HCT116 (cell line): ENCODE data around the gene MRGPRX1. TPM values are rescaled to one million over a fixed set of nuclear protein-coding genes. Genes with fewer than 3 reads are reported as not detected.

Source experiments
- ATAC-seq: fragments of 200-7000 bp; cut with Tn5 transposase; 2 replicates; pipeline ENCODE4 v1.9.1; 2020; ENCODE audit warnings: mild to moderate bottlenecking, moderate library complexity
- BruUV-seq: library from RNA; stranded (reverse); fragments of 400-500 nt; replicated peaks from 2 replicates; lab custom pipeline; 2021; lab: Mats Ljungman, UMichigan
- CTCF ChIA-PET: fragments of 300-600 bp; sonication (Branson Sonifier 250); formaldehyde crosslinking; loops from one replicate; lab custom pipeline; 2021; ENCODE audit warnings: antibody characterized with exemption; lab: Charles Lee
- POLR2A ChIA-PET: fragments of 300-600, 350-600 bp; sonication (Branson Sonifier 250); formaldehyde crosslinking; loops from one replicate; lab custom pipeline; 2021; ENCODE audit warnings: antibody characterized with exemption; lab: Charles Lee
- RAD21 ChIA-PET, 2 experiments: fragments of 300-600 bp; sonication (Branson Sonifier 250); formaldehyde crosslinking; loops; one replicate each; lab custom pipeline; 2023; ENCODE audit warnings: low total read pairs in 2 of 2; ENCODE audit not compliant: uncharacterized antibody in 2 of 2, unreplicated experiment in 2 of 2, low non-redundant PET in 1 of 2; lab: Charles Lee
- DNase-seq: peaks from one replicate; pipeline ENCODE4 v3.0.0-alpha.2; 2010; ENCODE audit warnings: low read depth, low spot score
- H2AFZ ChIP-seq: fragments of 200-600 bp; shearing (Covaris generic), sonication (generic); 2 replicates; pipeline ENCODE4 v1.6.1; 2017; ENCODE audit warnings: low read depth, mixed run types, mixed read lengths, antibody characterized with exemption, low read length; ENCODE audit not compliant: poor library complexity, severe bottlenecking
- H3K27ac ChIP-seq: 2 replicates; pipeline ENCODE4 v1.5.1; 2012; ENCODE audit warnings: low read depth, low read length
- H3K27me3 ChIP-seq: fragments of 200-600 bp; sonication (generic); 2 replicates; pipeline ENCODE4 v1.6.1; 2016; ENCODE audit warnings: mixed run types, low read length, mixed read lengths; ENCODE audit not compliant: insufficient read depth
- H3K36me3 ChIP-seq, 2 experiments: fragments of 200-500 bp in 1 of 2; fragments of 200-600 bp in 1 of 2; sonication (Bioruptor generic) in 1 of 2; sonication (generic) in 1 of 2; 2 replicates each; pipeline versions ENCODE4 v1.5.1 to v1.6.1; 2014 to 2016; ENCODE audit warnings: low read length in 2 of 2, inconsistent platforms in 1 of 2, mixed read lengths in 1 of 2, mixed run types in 1 of 2; ENCODE audit not compliant: insufficient read depth in 2 of 2, control insufficient read depth in 1 of 2
- H3K4me1 ChIP-seq, 2 experiments: fragments of 200-600 bp in 1 of 2; sonication (generic) in 1 of 2; 2 replicates each; pipeline versions ENCODE4 v1.5.1 to v1.6.1; 2012 to 2017; ENCODE audit warnings: low read length in 2 of 2, inconsistent platforms in 1 of 2, mild to moderate bottlenecking in 1 of 2, mixed read lengths in 1 of 2, mixed run types in 1 of 2, moderate library complexity in 1 of 2; ENCODE audit not compliant: insufficient read depth in 2 of 2, control insufficient read depth in 1 of 2
- H3K4me2 ChIP-seq: fragments of 200-600 bp; sonication (generic); 2 replicates; pipeline ENCODE4 v1.6.1; 2017; ENCODE audit warnings: mixed run types, low read length, mixed read lengths
- H3K4me3 ChIP-seq, 2 experiments: fragments of 200-600 bp in 1 of 2; sonication (generic) in 1 of 2; replicated peaks in 1 of 2; 2 replicates each; pipeline ENCODE4 v1.5.1; 2011 to 2016; ENCODE audit warnings: low read length in 2 of 2, control low read depth in 1 of 2, low read depth in 1 of 2, mild to moderate bottlenecking in 1 of 2, mixed read lengths in 1 of 2, mixed run types in 1 of 2
- H3K79me2 ChIP-seq: fragments of 200-600 bp; sonication (generic); 2 replicates; pipeline ENCODE4 v1.6.1; 2017; ENCODE audit warnings: mild to moderate bottlenecking, mixed run types, low read length, moderate library complexity, mixed read lengths; ENCODE audit not compliant: insufficient read depth
- H3K9ac ChIP-seq: fragments of 200-600 bp; sonication (generic); 2 replicates; pipeline ENCODE4 v1.6.1; 2016; ENCODE audit warnings: low read length, mixed read lengths
- H3K9me2 ChIP-seq: fragments of 200-600 bp; sonication (generic), shearing (Covaris generic); 2 replicates; pipeline ENCODE4 v1.6.1; 2017; ENCODE audit warnings: mixed run types, mild to moderate bottlenecking, moderate library complexity; ENCODE audit not compliant: insufficient read depth
- H3K9me3 ChIP-seq, 2 experiments: fragments of 200-500 bp in 1 of 2; fragments of 200-600 bp in 1 of 2; sonication (Bioruptor generic) in 1 of 2; sonication (generic) in 1 of 2; 2 replicates each; pipeline ENCODE4 v1.6.1; 2014 to 2017; ENCODE audit warnings: low read length in 2 of 2, mixed read lengths in 2 of 2, inconsistent platforms in 1 of 2, low read depth in 1 of 2, mild to moderate bottlenecking in 1 of 2, mixed run types in 1 of 2, moderate library complexity in 1 of 2; ENCODE audit not compliant: control insufficient read depth in 1 of 2, insufficient read depth in 1 of 2
- H4K20me1 ChIP-seq: fragments of 200-600 bp; sonication (generic), shearing (Covaris generic); 2 replicates; pipeline ENCODE4 v1.6.1; 2017; ENCODE audit warnings: mixed run types, mild to moderate bottlenecking, moderate library complexity; ENCODE audit not compliant: insufficient read depth
- CBX3 ChIP-seq: IDR thresholded peaks from 2 replicates; pipeline ENCODE4 v1.6.1; 2012; ENCODE audit warnings: low read depth
- CTCF ChIP-seq, 3 experiments: fragments of 200-600 bp in 1 of 3; sonication (generic) in 1 of 3; IDR thresholded peaks in 2 of 3; conservative IDR thresholded peaks in 1 of 3; 2 replicates each; pipeline ENCODE4 v1.5.1; 2012 to 2017; ENCODE audit warnings: low read depth in 2 of 3, low read length in 2 of 3, antibody characterized with exemption in 1 of 3, borderline replicate concordance in 1 of 3, control low read depth in 1 of 3, mild to moderate bottlenecking in 1 of 3, mixed read lengths in 1 of 3, mixed run types in 1 of 3, moderate library complexity in 1 of 3; ENCODE audit not compliant: insufficient read depth in 1 of 3
- ELF1 ChIP-seq: IDR thresholded peaks from 2 replicates; pipeline ENCODE4 v1.6.1; 2012; ENCODE audit warnings: low read depth, borderline replicate concordance
- EZH2phosphoT487 ChIP-seq: fragments of 200-600 bp; IDR thresholded peaks from 2 replicates; pipeline ENCODE4 v1.6.1; 2018; ENCODE audit warnings: antibody characterized with exemption, borderline replicate concordance
- FOSL1 ChIP-seq: IDR thresholded peaks from 2 replicates; pipeline ENCODE4 v1.6.1; 2012; ENCODE audit warnings: low read depth
- JUND ChIP-seq: IDR thresholded peaks from 2 replicates; pipeline ENCODE4 v1.6.1; 2012
- REST ChIP-seq: IDR thresholded peaks from 2 replicates; pipeline ENCODE4 v1.6.1; 2012; ENCODE audit warnings: low read depth
- SIN3A ChIP-seq: IDR thresholded peaks from 2 replicates; pipeline ENCODE4 v1.6.1; 2012; ENCODE audit warnings: low read depth
- SP1 ChIP-seq: IDR thresholded peaks from 2 replicates; pipeline ENCODE4 v1.6.1; 2012; ENCODE audit warnings: low read depth
- TCF7L2 ChIP-seq: IDR thresholded peaks from 2 replicates; pipeline ENCODE4 v1.7.0; 2011; ENCODE audit warnings: borderline replicate concordance, inconsistent platforms; ENCODE audit not compliant: insufficient read depth, insufficient read length; ENCODE audit errors: extremely low read depth
- YY1 ChIP-seq: IDR thresholded peaks from 2 replicates; pipeline ENCODE4 v1.6.1; 2011; ENCODE audit warnings: low read length, low read depth, moderate library complexity, mild to moderate bottlenecking; ENCODE audit not compliant: insufficient replicate concordance; ENCODE audit errors: extremely low read depth
- ZNF274 ChIP-seq: fragments of 200-500 bp; sonication (Bioruptor generic); IDR thresholded peaks from 2 replicates; pipeline ENCODE4 v1.6.1; 2014; ENCODE audit warnings: mild to moderate bottlenecking, low read depth, low read length, inconsistent platforms
- intact Hi-C: fragments of 100-400 bp; cut with micrococcal nuclease; formaldehyde crosslinking; loops from 2 replicates; pipeline ENCODE4 v1.10.0; 2022
- total RNA-seq: library from RNA; stranded (reverse); gene quantifications from one replicate; pipeline ENCODE4 v1.2.1, GENCODE V29; 2021; ENCODE audit not compliant: unreplicated experiment

Gene MRGPRX1
- total RNA-seq, 1 experiment from 2014 or later = not detected

- Histone ChIP-seq H3K4me3 (no peak overlapping the region), H3K27ac (no peak overlapping the region), H3K79me2 (no peaks in the 10 kb centered on the region), H3K4me1 (no peaks in the 10 kb centered on the region), H3K36me3 (no peaks in the 10 kb centered on the region), H3K4me2 (no peak overlapping the region), H4K20me1 (no peaks in the 10 kb centered on the region), H3K9ac (no peak overlapping the region), H3K9me3 (no peaks in the 10 kb centered on the region), H2AFZ (no peak overlapping the region), H3K9me2 (no peaks in the 10 kb centered on the region), H3K27me3 (peaks cover 62% of the 10 kb centered on the region)
- no TSS peak for BruUV-seq
- no peak for ATAC-seq
- intact Hi-C loops = no loop called here
- DNase-seq = no peak
- RAD21 ChIA-PET = no interaction called here
- TF ChIP-seq CBX3 (no peak), ZNF274 (no peak), SIN3A (no peak), FOSL1 (no peak), EZH2phosphoT487 (no peak), ELF1 (no peak), JUND (no peak), YY1 (no peak), CTCF (IDR thresholded peaks at IDR 0.05 in 2 of 3, conservative IDR thresholded peaks at IDR 0.05 in 1 of 3; ENCODE audit: borderline replicate concordance in 1 of 3, insufficient read depth in 1 of 3, low read depth in 2 of 3, low read length in 2 of 3) (no peak), TCF7L2 (no peak), REST (no peak), SP1 (no peak)
- CTCF ChIA-PET = no interaction called here
- POLR2A ChIA-PET = no interaction called here
These were observed 26.3 kb downstream of the MRGPRX1 start for GRCh38 chr11:18912883-18913282.
